ENCODE results near the gene ASB8. TPM values are rescaled to one million over a fixed set of nuclear protein-coding genes. Genes with fewer than 3 reads are reported as not detected.

ASB8 gene
- total RNA-seq, 1 donor from 2014 or later = 11.1 TPM

DNA sequence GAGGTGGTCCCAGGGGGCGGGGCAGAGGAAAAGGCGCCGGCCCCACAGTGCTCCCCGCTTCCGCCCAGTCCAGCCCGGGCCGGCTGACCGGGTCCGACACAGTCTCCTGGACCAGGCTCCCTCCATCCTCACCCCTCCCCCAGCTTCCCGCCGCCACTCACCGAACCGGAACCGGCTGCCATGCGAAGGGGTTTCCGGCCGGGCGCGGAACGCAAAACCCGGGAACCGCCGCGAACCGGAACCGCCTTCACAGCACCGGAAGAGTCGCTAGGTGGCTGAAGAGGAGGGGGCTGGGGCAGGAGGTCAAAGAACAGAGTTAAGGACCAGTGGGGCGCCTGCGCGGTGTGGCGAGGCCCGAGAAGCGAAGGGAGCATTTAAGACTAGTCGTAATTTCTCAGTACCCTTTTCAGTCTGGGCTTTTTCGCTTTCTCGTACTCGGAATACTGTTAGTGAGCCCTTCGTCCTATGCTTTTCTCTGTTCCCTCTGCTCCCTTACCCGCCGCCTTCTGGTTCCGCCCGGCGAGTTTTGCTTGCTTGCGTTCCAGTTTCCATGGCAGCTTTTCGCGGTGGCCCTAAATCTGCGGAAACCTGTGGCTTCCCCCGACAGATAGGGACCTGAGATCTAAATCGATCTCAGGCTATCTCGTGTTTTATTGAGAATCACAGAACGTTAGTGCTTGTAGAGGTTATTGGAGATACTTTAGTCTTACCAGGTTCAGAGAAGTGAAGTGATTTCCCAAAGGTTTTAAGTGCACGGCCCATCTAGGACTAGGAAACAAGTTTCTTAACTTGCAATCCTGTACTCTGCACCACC, 51.2 kb downstream of the ASB8 start, which contains the start of gene SENP1:
Gene SENP1 (minus strand): TSS at position 213 of the 814 bp plus-strand sequence. CDS start 4,607 bp downstream, outside the sequence.
- peak; percentile 90 for DNase-seq (ENCODE audit: low spot score)

DNA sequence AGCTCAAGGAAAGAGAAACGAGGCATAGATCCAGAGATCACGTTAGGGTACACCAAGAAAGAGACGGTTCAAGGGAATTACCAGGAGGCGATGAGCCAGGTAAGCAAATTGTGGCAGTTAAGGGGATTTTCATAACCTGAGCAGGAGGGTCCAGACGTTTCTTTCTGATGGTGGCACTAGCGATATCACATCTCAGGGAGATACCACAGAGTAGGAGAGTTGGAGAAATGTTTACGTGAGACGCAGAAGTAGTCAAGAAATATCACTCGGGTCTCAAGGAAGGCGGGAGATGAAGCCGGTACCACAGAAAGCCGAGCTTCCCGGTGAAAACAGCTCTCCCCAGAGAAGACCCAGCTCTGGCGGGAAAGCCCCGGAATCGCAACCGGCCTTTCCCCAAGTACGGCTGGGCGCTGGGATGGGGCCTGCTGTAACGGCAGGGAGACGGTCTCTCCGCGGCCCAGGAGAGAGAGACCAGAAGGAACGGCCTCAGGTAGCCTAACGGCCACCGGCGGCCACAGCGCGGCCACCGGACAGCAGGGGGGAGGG, 51.9 kb downstream of the ASB8 start:
- DNase-seq (ENCODE audit: low spot score) = peak; percentile 33

DNA sequence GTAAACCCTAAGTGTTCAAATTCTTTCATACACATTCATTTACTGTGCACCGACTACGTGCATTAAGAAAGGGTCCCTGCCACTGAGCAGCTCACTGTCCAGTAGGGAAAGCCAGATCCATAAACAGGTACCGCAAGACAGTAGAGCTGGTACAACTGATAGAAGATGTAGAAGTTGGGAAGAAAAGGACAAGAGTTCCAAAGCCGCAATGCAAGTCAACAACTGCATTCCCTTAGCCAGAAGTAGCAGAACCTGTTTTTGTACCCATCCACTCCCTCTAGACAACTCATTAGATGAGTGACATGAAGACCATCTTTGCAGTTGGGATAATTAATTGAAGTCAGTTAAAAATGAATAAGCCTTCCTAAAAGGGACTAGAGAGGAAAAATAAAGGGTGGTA, 52.8 kb downstream of the ASB8 start:
- DNase-seq (ENCODE audit: low spot score) = no peak

Other genes with a start within 250 kb of the ASB8 start
- gene TMEM106C, start 193.9 kb downstream of the ASB8 start, total RNA-seq (ENCODE audit: insufficient read depth, low replicate concordance) = 35.6 TPM
- 0.48 TPM for gene COL2A1, start 153.0 kb downstream of the ASB8 start, total RNA-seq (ENCODE audit: insufficient read depth, low replicate concordance)
- gene SENP1, start 51.4 kb downstream of the ASB8 start, total RNA-seq (ENCODE audit: insufficient read depth, low replicate concordance) = 45.0 TPM
- gene PFKM, start 38.2 kb downstream of the ASB8 start, total RNA-seq (ENCODE audit: insufficient read depth, low replicate concordance) = 74.9 TPM
- gene CCDC184, start 26.1 kb upstream of the ASB8 start, total RNA-seq (ENCODE audit: insufficient read depth, low replicate concordance) = 0.72 TPM
- gene OR10AD1, start 45.8 kb upstream of the ASB8 start, total RNA-seq (ENCODE audit: insufficient read depth, low replicate concordance) = 0.96 TPM
- 61.4 TPM for gene ZNF641, start 193.4 kb upstream of the ASB8 start, total RNA-seq (ENCODE audit: insufficient read depth, low replicate concordance)

Data from umbilical cord (tissue), 2 donors.